HUES6 (cell line): ENCODE results near the gene TWNK.

Experiments used
- H3K27ac ChIP-seq: 2 replicates; pipeline ENCODE4 v1.7.0; 2013; ENCODE audit warnings: low read depth, mild to moderate bottlenecking, low read length, inconsistent platforms
- H3K27me3 ChIP-seq: 2 replicates; pipeline ENCODE4 v1.6.1; 2013; ENCODE audit warnings: low read length; ENCODE audit not compliant: control insufficient read depth, insufficient read depth
- H3K36me3 ChIP-seq: 2 replicates; pipeline ENCODE4 v1.6.1; 2013; ENCODE audit warnings: low read length; ENCODE audit not compliant: control insufficient read depth, insufficient read depth
- H3K4me1 ChIP-seq: 2 replicates; pipeline ENCODE4 v1.6.1; 2013; ENCODE audit warnings: low read length; ENCODE audit not compliant: control insufficient read depth, insufficient read depth
- H3K4me3 ChIP-seq: 2 replicates; pipeline ENCODE4 v1.5.1; 2013; ENCODE audit warnings: low read depth, low read length
- H3K9ac ChIP-seq: one replicate; pipeline ENCODE4 v1.6.1; 2013; ENCODE audit warnings: mild to moderate bottlenecking, low read length
- H3K9me3 ChIP-seq: 2 replicates; pipeline ENCODE4 v1.6.1; 2013; ENCODE audit warnings: low read depth, low read length; ENCODE audit not compliant: control insufficient read depth, insufficient read depth

The TWNK gene

GRCh38 chr10:100984672-100985177 lies 2.6 kb upstream of the TWNK start:
- H3K27ac ChIP-seq, result no peak overlapping the region
- H3K4me1 ChIP-seq, result no peaks in the 10 kb centered on the region; the same call in 1 of the 2 replicates
- peaks cover 42% of the 10 kb centered on the region for H3K36me3 ChIP-seq
- no peak overlapping the region for H3K9ac ChIP-seq
- no peaks in the 10 kb centered on the region for H3K9me3 ChIP-seq
- H3K27me3 ChIP-seq, result no peaks in the 10 kb centered on the region
- H3K4me3 ChIP-seq, result no peak overlapping the region

- Histone ChIP-seq H3K36me3 (peaks cover 41% of the 10 kb centered on the region), H3K4me1 (no peaks in the 10 kb centered on the region; the same call in 1 of the 2 replicates), H3K27ac (no peak overlapping the region), H3K9me3 (no peaks in the 10 kb centered on the region), H3K9ac (no peak overlapping the region), H3K4me3 (no peak overlapping the region), H3K27me3 (no peaks in the 10 kb centered on the region)
Observed at GRCh38 chr10:100985336-100985735, 2.0 kb upstream of the TWNK start.

GRCh38 chr10:100986623-100986951 lies 756 bp upstream of the TWNK start:
- H3K9ac ChIP-seq, result peak overlapping the region; percentile 90
- peak overlapping the region; percentile 99 for H3K4me3 ChIP-seq
- no peaks in the 10 kb centered on the region; the same call in 1 of the 2 replicates for H3K4me1 ChIP-seq
- H3K27me3 ChIP-seq, result no peaks in the 10 kb centered on the region
- H3K9me3 ChIP-seq, result no peaks in the 10 kb centered on the region
- no peak overlapping the region for H3K27ac ChIP-seq
- H3K36me3 ChIP-seq, result peaks cover 41% of the 10 kb centered on the region

- Histone ChIP-seq H3K9me3 (no peaks in the 10 kb centered on the region), H3K36me3 (peaks cover 42% of the 10 kb centered on the region), H3K4me1 (no peaks in the 10 kb centered on the region; the same call in 1 of the 2 replicates), H3K9ac (peak overlapping the region; percentile 90), H3K27ac (peak overlapping the region; percentile 60), H3K27me3 (no peaks in the 10 kb centered on the region), H3K4me3 (peak overlapping the region; percentile 99)
Observed at GRCh38 chr10:100987685-100988049, 324 bp downstream of the TWNK start.

- H3K36me3 ChIP-seq, result peaks cover 41% of the 10 kb centered on the region
- peak overlapping the region; percentile 90 for H3K9ac ChIP-seq
- H3K4me3 ChIP-seq, result peak overlapping the region; percentile 99
- H3K4me1 ChIP-seq, result no peaks in the 10 kb centered on the region; the same call in 1 of the 2 replicates
- H3K27ac ChIP-seq, result peak overlapping the region; percentile 60; the same call in 1 of the 2 replicates
- H3K9me3 ChIP-seq, result no peaks in the 10 kb centered on the region
- no peaks in the 10 kb centered on the region for H3K27me3 ChIP-seq
Observed at GRCh38 chr10:100988166-100988565, 823 bp downstream of the TWNK start.

- peak overlapping the region; percentile 99; the same call in 1 of the 2 replicates for H3K4me3 ChIP-seq
- H3K4me1 ChIP-seq, result no peaks in the 10 kb centered on the region; the same call in 1 of the 2 replicates
- peaks cover 47% of the 10 kb centered on the region for H3K36me3 ChIP-seq
- no peak overlapping the region for H3K27ac ChIP-seq
- no peaks in the 10 kb centered on the region for H3K9me3 ChIP-seq
- no peak overlapping the region for H3K9ac ChIP-seq
- no peaks in the 10 kb centered on the region for H3K27me3 ChIP-seq
Observed at GRCh38 chr10:100989088-100989487, 1.7 kb downstream of the TWNK start.

- Histone ChIP-seq H3K4me3 (no peak overlapping the region), H3K4me1 (peaks cover 19% of the 10 kb centered on the region), H3K27ac (no peak overlapping the region)
Observed at GRCh38 chr10:100993986-100994708, 6.8 kb downstream of the TWNK start.

GRCh38 chr10:100995181-100995580 lies 7.8 kb downstream of the TWNK start:
- H3K27me3 ChIP-seq, result no peaks in the 10 kb centered on the region
- peaks cover 19% of the 10 kb centered on the region for H3K4me1 ChIP-seq
- no peaks in the 10 kb centered on the region for H3K9me3 ChIP-seq
- peak overlapping the region; percentile 44; the same call in 1 of the 2 replicates for H3K27ac ChIP-seq
- no peak overlapping the region for H3K9ac ChIP-seq
- peaks cover 35% of the 10 kb centered on the region for H3K36me3 ChIP-seq
- H3K4me3 ChIP-seq, result no peak overlapping the region

More at GRCh38 chr10:100993986-100994708, 6.8 kb downstream of the TWNK start:
- H3K9me3 ChIP-seq, result no peaks in the 10 kb centered on the region
- peaks cover 45% of the 10 kb centered on the region for H3K36me3 ChIP-seq
- no peak overlapping the region for H3K9ac ChIP-seq
- H3K27me3 ChIP-seq, result no peaks in the 10 kb centered on the region

- H3K27ac ChIP-seq, result peak overlapping the region; percentile 69; the same call in 1 of the 2 replicates
- peak overlapping the region; percentile 91 for H3K9ac ChIP-seq
- peaks cover 33% of the 10 kb centered on the region for H3K4me1 ChIP-seq
Observed at GRCh38 chr10:100996678-100997359, 9.5 kb downstream of the TWNK start.

GRCh38 chr10:100997360-100998182 lies 10.2 kb downstream of the TWNK start:
- Histone ChIP-seq H3K4me3 (peak overlapping the region; percentile 65), H3K9me3 (no peaks in the 10 kb centered on the region), H3K27ac (peak overlapping the region; percentile 69), H3K9ac (peak overlapping the region; percentile 91), H3K36me3 (peaks cover 24% of the 10 kb centered on the region), H3K27me3 (no peaks in the 10 kb centered on the region), H3K4me1 (peaks cover 33% of the 10 kb centered on the region)

More at GRCh38 chr10:100996678-100997359, 9.5 kb downstream of the TWNK start:
- no peaks in the 10 kb centered on the region for H3K9me3 ChIP-seq
- H3K27me3 ChIP-seq, result no peaks in the 10 kb centered on the region
- peaks cover 20% of the 10 kb centered on the region for H3K36me3 ChIP-seq
- H3K4me3 ChIP-seq, result peak overlapping the region; percentile 65
